ENCODE data around the gene HOXA9.

DNA sequence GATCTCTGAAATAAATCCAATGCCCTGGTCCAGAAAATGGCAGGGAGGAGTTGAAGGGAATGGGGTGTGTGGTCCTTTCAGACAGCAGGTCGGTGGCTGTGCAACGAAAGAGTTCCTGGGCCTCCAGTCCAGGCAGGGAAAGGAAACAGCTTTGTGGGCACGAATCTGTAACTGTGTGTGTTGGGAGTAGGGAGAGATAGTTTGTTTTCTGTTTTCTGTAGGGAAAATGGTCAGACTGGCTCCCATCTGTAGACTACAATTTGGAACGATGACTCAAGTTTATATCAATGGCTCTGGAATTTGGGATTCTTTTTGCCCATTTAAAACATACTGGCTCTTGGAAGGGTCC, 2.6 kb upstream of the HOXA9 start:
- TF ChIP-seq, protein P1, sequence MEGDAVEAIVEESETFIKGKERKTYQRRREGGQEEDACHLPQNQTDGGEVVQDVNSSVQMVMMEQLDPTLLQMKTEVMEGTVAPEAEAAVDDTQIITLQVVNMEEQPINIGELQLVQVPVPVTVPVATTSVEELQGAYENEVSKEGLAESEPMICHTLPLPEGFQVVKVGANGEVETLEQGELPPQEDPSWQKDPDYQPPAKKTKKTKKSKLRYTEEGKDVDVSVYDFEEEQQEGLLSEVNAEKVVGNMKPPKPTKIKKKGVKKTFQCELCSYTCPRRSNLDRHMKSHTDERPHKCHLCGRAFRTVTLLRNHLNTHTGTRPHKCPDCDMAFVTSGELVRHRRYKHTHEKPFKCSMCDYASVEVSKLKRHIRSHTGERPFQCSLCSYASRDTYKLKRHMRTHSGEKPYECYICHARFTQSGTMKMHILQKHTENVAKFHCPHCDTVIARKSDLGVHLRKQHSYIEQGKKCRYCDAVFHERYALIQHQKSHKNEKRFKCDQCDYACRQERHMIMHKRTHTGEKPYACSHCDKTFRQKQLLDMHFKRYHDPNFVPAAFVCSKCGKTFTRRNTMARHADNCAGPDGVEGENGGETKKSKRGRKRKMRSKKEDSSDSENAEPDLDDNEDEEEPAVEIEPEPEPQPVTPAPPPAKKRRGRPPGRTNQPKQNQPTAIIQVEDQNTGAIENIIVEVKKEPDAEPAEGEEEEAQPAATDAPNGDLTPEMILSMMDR (IDR thresholded peaks at IDR 0.05): no peak
- no peak for TF ChIP-seq EP300 (IDR thresholded peaks at IDR 0.05)
- no peak for TF ChIP-seq POLR2A (IDR thresholded peaks at IDR 0.05)
